Testis (tissue), 3 donors: ENCODE results near the gene CEMIP2. TPM values are rescaled to one million over a fixed set of nuclear protein-coding genes. Genes with fewer than 3 reads are reported as not detected.

Source experiments
- DNase-seq: peaks from one replicate; pipeline ENCODE4 v3.0.0-alpha.2; 2019
- H3K27ac ChIP-seq, 2 donors: fragments of 200-600 bp; sonication (generic); one replicate each; pipeline ENCODE4 v1.5.1; 2019
- H3K27me3 ChIP-seq: fragments of 200-600 bp; sonication (generic); one replicate; pipeline ENCODE4 v1.5.1; 2019
- H3K36me3 ChIP-seq: fragments of 200-600 bp; sonication (generic); one replicate; pipeline ENCODE4 v1.5.1; 2017; ENCODE audit warnings: low read depth; ENCODE audit errors: missing control alignments
- H3K4me1 ChIP-seq: fragments of 200-600 bp; sonication (generic); one replicate; pipeline ENCODE4 v1.5.1; 2019
- H3K4me3 ChIP-seq, 2 donors: fragments of 200-600 bp; sonication (generic); one replicate each; pipeline ENCODE4 v1.5.1; 2017 to 2019
- H3K9me3 ChIP-seq: fragments of 200-600 bp; sonication (generic); one replicate; pipeline ENCODE4 v1.5.1; 2017
- CTCF ChIP-seq, 3 experiments: fragments of 450-650 bp in 2 of 3; fragments of 200-600 bp in 1 of 3; sonication (generic) in 1 of 3; IDR thresholded peaks; one replicate each; pipeline ENCODE4 v1.5.1; 2016 to 2019; ENCODE audit warnings: antibody characterized with exemption in 3 of 3, mild to moderate bottlenecking in 2 of 3, moderate library complexity in 1 of 3
- POLR2A ChIP-seq: fragments of 450-650 bp; IDR thresholded peaks from one replicate; pipeline ENCODE4 v1.6.1; 2017; ENCODE audit warnings: antibody characterized with exemption, mild to moderate bottlenecking, moderate library complexity
- WGBS, 2 donors: methylation state at CpG; one replicate each; pipeline ENCODE4 v1.1.5; 2018; 5-methylcytosine and 5-hydroxymethylcytosine counted together
- intact Hi-C: fragments of 100-400 bp; cut with DNase I; formaldehyde crosslinking; loops from one replicate; pipeline ENCODE4 v1.15.1; 2023; ENCODE audit warnings: low total_unique reads
- polyA plus RNA-seq: library from polyadenylated mRNA; stranded (reverse); fragments of 350-450 nt; fragmentation: Illumina TruSeq; extraction: RNeasy Lipid Tissue Mini Kit (QIAGEN cat#74804); gene quantifications from one replicate; pipeline ENCODE4 v1.2.3, GENCODE V29; 2014; ENCODE audit warnings: low read depth, low replicate concordance; ENCODE audit not compliant: insufficient read depth
- total RNA-seq, 2 donors: library from RNA; depleted of rRNA; stranded (reverse); fragments of >200 nt; gene quantifications; one replicate each; pipeline ENCODE4 v1.2.3, GENCODE V29; 2016

CEMIP2 gene
- total and polyA plus RNA-seq, 3 donors from 2014 or later = 18.3 to 146 (median 109) TPM

GRCh38 chr9:71734950-71735349 is 33.4 kb downstream of the CEMIP2 start:
- TF ChIP-seq CTCF (IDR thresholded peaks at IDR 0.05) = no peak
- TF ChIP-seq POLR2A = no peak
- no peaks in the 10 kb centered on the region for H3K36me3 ChIP-seq
- H3K4me3 ChIP-seq = no peak overlapping the region
- intact Hi-C loops = no loop called here
- WGBS, 2 donors = 85 to 89% methylated on average over 4 of the region's 4 CpGs
- no peaks in the 10 kb centered on the region for H3K27me3 ChIP-seq
- H3K27ac ChIP-seq = no peak overlapping the region
- no peaks in the 10 kb centered on the region for H3K4me1 ChIP-seq
- no peak for DNase-seq
- no peaks in the 10 kb centered on the region for H3K9me3 ChIP-seq

GRCh38 chr9:71733176-71733575 is 35.1 kb downstream of the CEMIP2 start:
- Histone ChIP-seq H3K9me3 (no peaks in the 10 kb centered on the region), H3K27ac (no peak overlapping the region), H3K4me1 (no peaks in the 10 kb centered on the region), H3K27me3 (no peaks in the 10 kb centered on the region), H3K36me3 (no peaks in the 10 kb centered on the region), H3K4me3 (no peak overlapping the region)
- 62 to 84% methylated on average over 1 of the region's 1 CpG for WGBS, 2 donors
- no peak for DNase-seq
- intact Hi-C loops = no loop called here
- TF ChIP-seq CTCF (IDR thresholded peaks at IDR 0.05) (no peak), POLR2A (no peak)

- H3K27me3 ChIP-seq = no peaks in the 10 kb centered on the region
- 75 to 81% methylated on average over 6 of the region's 6 CpGs for WGBS, 2 donors
- TF ChIP-seq POLR2A = no peak
- H3K36me3 ChIP-seq = no peaks in the 10 kb centered on the region
- peak overlapping the region in 1 of 2 donors; percentile 36 for H3K27ac ChIP-seq
- H3K9me3 ChIP-seq = no peaks in the 10 kb centered on the region
- H3K4me1 ChIP-seq = no peaks in the 10 kb centered on the region
- intact Hi-C loops = no loop called here
- H3K4me3 ChIP-seq = no peak overlapping the region
- DNase-seq = no peak
Observed at GRCh38 chr9:71729816-71730526, 38.3 kb downstream of the CEMIP2 start.

GRCh38 chr9:71726723-71727122 is 41.6 kb downstream of the CEMIP2 start:
- H3K36me3 ChIP-seq = no peaks in the 10 kb centered on the region
- intact Hi-C loops = no loop called here
- H3K27me3 ChIP-seq = no peaks in the 10 kb centered on the region
- TF ChIP-seq CTCF (IDR thresholded peaks at IDR 0.05) (no peak), POLR2A (no peak)
- no peak overlapping the region for H3K27ac ChIP-seq
- no peak overlapping the region for H3K4me3 ChIP-seq
- no peaks in the 10 kb centered on the region for H3K9me3 ChIP-seq
- no peaks in the 10 kb centered on the region for H3K4me1 ChIP-seq
- WGBS, 2 donors = 66 to 78% methylated on average over 3 of the region's 3 CpGs
- DNase-seq = no peak

- no peak overlapping the region for H3K4me3 ChIP-seq
- TF ChIP-seq CTCF (IDR thresholded peaks at IDR 0.05) (no peak), POLR2A (no peak)
- intact Hi-C loops = no loop called here
- H3K9me3 ChIP-seq = no peaks in the 10 kb centered on the region
- 65 to 66% methylated on average over 5 of the region's 5 CpGs for WGBS, 2 donors
- no peaks in the 10 kb centered on the region for H3K36me3 ChIP-seq
- no peak overlapping the region for H3K27ac ChIP-seq
- DNase-seq = no peak
- no peaks in the 10 kb centered on the region for H3K27me3 ChIP-seq
- H3K4me1 ChIP-seq = no peaks in the 10 kb centered on the region
Observed at GRCh38 chr9:71725590-71726338, 42.5 kb downstream of the CEMIP2 start.
